ENCODE results near the gene TMCC2.

Gene TMCC2

DNA sequence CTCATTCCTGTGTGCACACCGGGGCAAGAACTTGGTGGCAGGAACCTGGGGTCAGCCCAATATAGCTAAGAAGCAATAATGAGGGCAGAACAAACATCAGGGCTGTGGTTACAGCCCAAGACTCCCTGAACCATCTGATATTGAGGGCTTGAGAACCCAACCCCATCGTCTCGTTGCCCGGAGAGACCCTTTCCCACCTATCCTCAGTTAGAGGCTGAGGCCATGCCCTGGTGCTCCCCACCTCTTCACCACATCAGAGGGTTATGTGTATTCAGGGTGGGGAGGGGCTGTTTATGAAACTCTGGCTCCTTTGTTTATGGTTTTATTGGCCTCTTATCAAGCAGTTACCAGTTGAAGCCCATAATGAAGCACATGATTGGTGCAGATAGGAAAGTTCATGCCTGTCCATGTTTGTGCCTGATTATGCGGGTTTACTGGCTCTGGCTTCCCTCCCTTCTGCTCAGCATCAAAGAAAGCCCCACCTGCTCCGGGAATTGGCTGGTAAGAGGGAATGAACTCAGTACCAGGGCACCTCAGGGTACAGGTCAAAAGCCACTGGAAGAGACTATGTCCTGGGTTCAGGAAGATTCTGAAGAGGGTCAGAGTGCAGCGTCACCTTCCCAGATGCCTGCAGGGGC is 79.3 kb downstream of the TMCC2 start:
- ChIA-PET CTCF (interaction anchor here (1.2 to 41.3 kb wide), 3 partner anchors 14 to 37 kb away, joined by 4 to 1591 read pairs (median 4); no protein-coding TSS in a partner anchor), POLR2A (no interaction called here)
- no peak for DNase-seq (ENCODE audit: extremely low spot score)
- TF ChIP-seq, protein P1, sequence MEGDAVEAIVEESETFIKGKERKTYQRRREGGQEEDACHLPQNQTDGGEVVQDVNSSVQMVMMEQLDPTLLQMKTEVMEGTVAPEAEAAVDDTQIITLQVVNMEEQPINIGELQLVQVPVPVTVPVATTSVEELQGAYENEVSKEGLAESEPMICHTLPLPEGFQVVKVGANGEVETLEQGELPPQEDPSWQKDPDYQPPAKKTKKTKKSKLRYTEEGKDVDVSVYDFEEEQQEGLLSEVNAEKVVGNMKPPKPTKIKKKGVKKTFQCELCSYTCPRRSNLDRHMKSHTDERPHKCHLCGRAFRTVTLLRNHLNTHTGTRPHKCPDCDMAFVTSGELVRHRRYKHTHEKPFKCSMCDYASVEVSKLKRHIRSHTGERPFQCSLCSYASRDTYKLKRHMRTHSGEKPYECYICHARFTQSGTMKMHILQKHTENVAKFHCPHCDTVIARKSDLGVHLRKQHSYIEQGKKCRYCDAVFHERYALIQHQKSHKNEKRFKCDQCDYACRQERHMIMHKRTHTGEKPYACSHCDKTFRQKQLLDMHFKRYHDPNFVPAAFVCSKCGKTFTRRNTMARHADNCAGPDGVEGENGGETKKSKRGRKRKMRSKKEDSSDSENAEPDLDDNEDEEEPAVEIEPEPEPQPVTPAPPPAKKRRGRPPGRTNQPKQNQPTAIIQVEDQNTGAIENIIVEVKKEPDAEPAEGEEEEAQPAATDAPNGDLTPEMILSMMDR (IDR thresholded peaks at IDR 0.05; ENCODE audit: control extremely low read depth, extremely low read depth, low read depth, missing control alignments), result no peak

DNA sequence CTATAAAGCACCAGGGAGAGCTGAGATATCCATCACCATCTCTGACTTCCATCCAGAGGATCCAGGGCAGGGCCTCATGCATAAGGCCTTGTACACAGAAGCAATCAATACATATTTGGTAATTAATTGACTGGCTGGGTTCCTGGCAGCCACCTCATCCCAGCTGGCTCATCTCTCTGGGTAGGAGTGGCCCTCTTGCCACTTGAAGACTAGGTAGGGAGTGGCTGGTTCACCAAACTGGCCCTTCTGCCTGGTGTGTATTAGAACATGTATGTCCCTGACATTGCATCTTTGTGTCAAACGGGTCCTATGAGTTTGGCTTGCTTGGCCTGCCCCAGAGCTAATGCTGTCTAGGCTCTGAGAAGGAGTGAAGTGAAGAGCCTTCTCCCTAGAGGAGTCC is 82.0 kb downstream of the TMCC2 start:
- ChIA-PET POLR2A (no interaction called here), CTCF (interaction anchor here (2.2 to 41.3 kb wide), 3 partner anchors 16 to 44 kb away, joined by 7 to 1591 read pairs (median 99); no protein-coding TSS in a partner anchor)
- no peak for DNase-seq (ENCODE audit: extremely low spot score)
- TF ChIP-seq, protein P1 (IDR thresholded peaks at IDR 0.05; ENCODE audit: control extremely low read depth, extremely low read depth, low read depth, missing control alignments), result no peak

DNA sequence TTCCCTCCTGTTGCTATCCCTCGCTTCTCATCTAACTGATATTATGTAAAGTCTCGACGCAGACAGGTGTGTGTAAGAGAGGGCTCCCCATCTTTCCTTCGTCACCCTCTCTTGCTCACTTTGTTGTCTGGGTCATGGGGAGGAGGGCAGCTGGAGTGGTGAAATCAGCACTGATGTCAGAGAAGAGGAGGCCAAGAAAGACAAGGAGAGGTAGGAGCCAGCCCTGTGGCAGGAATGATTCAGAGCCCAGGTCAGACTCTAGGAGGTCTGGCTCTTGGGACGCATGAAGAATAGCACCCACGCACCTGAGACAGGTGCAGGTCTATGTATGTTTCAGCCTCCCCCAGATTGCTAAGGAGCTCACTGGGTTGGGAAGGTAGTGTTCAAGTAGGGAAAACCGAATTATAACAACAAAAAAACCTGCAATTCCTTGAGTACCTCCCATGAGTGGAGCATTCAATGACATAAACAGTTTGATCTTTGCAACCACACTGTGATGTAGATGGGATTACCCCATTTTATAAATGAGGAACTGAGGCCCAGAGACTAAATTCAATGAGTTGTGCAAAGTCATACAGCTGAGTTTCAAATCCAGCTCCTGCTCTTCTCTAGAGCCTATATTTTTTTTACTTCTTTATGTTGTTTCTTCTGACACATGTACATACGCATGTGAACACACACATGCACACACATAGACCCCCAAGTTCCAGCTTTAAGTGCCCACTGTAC is 83.4 kb downstream of the TMCC2 start:
- CTCF ChIA-PET, result interaction anchor here (0.9 to 41.3 kb wide), 5 partner anchors 12 to 43 kb away, joined by 3 to 1591 read pairs (median 7); no protein-coding TSS in a partner anchor
- POLR2A ChIA-PET, result no interaction called here
- TF ChIP-seq, protein P1 (IDR thresholded peaks at IDR 0.05; ENCODE audit: control extremely low read depth, extremely low read depth, low read depth, missing control alignments), result no peak
- DNase-seq (ENCODE audit: extremely low spot score), result peak; percentile 51

DNA sequence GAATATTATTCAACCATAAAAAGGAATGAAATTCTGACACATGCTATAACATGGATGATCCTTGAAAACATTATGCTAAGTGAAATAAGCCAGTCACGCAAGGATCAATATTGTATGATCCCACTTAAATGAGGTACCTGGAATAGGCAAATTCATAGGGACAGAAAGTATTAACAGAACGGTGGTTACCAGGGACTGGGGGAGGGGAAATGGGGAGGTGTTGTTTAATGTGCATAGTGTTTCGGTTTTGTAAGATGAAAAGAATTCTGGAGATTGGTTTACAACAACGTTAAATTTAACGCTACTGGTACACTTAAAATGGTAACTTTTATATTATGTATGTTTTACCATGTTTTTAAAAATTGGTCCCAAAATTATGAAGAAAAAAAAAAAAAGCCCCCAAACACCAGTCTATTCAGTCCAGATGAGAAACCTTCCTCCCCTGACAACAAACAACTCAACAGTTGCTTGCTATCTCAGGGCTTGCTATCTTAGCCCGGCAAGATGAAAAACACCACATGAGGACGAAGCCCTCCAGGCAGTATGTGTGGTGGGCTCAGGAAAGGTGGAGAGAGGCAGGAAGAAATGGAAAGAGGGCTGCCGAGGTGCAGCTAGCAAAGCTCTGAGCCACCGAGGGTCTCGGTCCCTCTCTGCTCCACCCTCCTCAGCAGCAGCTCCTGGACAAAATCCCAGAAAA is 85.3 kb downstream of the TMCC2 start:
- CTCF ChIA-PET, result interaction anchor here (0.8 to 41.3 kb wide), 6 partner anchors 12 to 346 kb away, joined by 3 to 1591 read pairs (median 8); no protein-coding TSS in a partner anchor
- POLR2A ChIA-PET, result no interaction called here
- TF ChIP-seq, protein P1 (IDR thresholded peaks at IDR 0.05; ENCODE audit: control extremely low read depth, extremely low read depth, low read depth, missing control alignments), result no peak
- no peak for DNase-seq (ENCODE audit: extremely low spot score)

DNA sequence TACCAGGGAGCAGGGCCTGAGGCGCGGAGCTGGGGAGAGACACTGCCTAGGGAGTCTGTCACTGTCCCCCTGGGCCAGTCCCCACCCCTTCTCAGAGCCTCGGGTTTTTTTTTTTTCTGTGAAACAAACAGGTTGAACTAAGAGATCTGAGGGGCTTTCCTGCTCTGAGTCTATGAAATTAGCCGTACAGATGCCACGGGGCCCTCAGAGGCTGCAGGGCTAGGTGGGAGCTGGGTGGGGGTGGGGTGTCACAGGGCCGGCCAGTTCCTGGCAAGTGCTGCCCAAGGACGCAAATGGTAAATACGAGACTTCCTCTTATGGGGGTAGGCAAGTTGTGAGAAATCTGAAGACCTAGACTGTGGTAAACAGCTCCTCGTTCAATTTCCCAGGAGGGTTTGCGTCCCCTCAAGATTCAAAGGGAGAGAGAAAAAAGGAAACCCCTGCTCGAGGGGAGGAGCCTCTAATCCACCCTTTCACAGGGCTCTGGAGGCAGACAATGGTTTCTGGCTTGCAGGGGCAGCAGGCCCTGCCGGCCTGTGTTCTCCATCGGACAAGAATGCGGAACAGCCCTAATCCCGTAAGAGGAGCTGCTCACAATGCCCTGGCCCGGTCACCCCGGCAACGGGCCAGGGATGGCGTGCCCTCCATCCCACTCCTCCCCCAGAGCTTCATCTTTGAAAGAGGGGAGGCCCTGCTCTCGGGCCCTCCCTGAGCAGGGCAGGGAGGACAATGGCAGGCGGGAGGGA is 86.0 kb downstream of the TMCC2 start:
- ChIA-PET POLR2A (no interaction called here), CTCF (interaction anchor here (0.8 to 41.3 kb wide), 9 partner anchors 12 to 345 kb away, joined by 3 to 1591 read pairs (median 5); no protein-coding TSS in a partner anchor)
- TF ChIP-seq, protein P1 (IDR thresholded peaks at IDR 0.05; ENCODE audit: control extremely low read depth, extremely low read depth, low read depth, missing control alignments), result no peak
- DNase-seq (ENCODE audit: extremely low spot score), result peak; percentile 65

All from GM10248 (cell line).